ENCODE data around the gene CDC14A. TPM values are rescaled to one million over a fixed set of nuclear protein-coding genes. Genes with fewer than 3 reads are reported as not detected.

Gene CDC14A
- total RNA-seq, 2 experiments from 2014 or later, result 4.9 to 7.2 TPM

DNA sequence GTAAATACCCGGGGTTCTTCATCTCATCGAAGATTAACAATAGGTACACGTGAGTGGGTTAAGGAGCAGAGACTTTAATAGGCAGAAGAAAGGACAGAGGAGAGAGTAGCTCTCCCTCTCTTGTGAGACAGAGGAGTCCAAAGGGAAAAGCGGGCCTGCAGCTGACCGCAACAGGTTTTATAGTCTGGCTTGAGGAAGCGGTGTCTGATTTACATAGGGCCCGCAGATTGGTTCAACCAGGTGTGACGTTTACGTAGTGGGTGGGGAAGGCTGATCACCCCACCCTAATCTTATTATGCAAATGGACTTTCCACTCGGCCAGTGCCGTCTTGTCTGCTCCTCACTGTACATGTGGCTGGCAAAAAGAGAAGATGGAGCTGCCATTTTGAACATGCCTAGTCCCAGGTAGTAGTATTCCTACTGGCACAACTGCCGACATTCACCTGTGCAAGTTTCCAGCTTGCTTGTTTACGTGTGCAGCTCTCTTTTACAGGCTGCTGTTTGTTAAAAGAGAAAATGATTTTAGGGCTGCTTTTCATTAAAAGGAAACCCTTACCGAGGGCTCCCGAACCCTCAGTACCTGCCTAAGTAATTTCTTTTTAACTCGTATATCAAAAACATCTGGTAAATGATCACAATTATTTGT lies 10.6 kb downstream of the CDC14A start:
- Histone ChIP-seq H3K36me3 (ENCODE audit: insufficient read depth, low read length) (no peaks in the 10 kb centered on the region), H2AFZ (ENCODE audit: low read length) (no peak overlapping the region), H3K79me2 (ENCODE audit: insufficient read depth, low read depth, low read length) (no peaks in the 10 kb centered on the region), H3K27ac (ENCODE audit: low read depth, low read length, poor library complexity, severe bottlenecking) (no peak overlapping the region), H4K20me1 (ENCODE audit: insufficient read depth, low read length) (no peaks in the 10 kb centered on the region), H3K9me2 (ENCODE audit: insufficient read depth, low read length) (no peaks in the 10 kb centered on the region), H3K4me1 (ENCODE audit: insufficient read depth, low read length, poor library complexity, severe bottlenecking) (no peaks in the 10 kb centered on the region), H3K4me2 (ENCODE audit: low read length) (no peak overlapping the region), H3K4me3 (ENCODE audit: low read depth, low read length, poor library complexity, severe bottlenecking) (no peak overlapping the region), H3K9me3 (ENCODE audit: low read length) (no peaks in the 10 kb centered on the region)
- no TSS peak for BruUV-seq (replicated peaks)
- ChIA-PET CTCF (ENCODE audit: unreplicated experiment) (no interaction called here), POLR2A (interaction anchor here (0.6 to 1.1 kb wide), 4 partner anchors 9 to 107 kb away, joined by 3 to 4 read pairs (median 3); no protein-coding TSS in a partner anchor)
- TF ChIP-seq, protein P1, sequence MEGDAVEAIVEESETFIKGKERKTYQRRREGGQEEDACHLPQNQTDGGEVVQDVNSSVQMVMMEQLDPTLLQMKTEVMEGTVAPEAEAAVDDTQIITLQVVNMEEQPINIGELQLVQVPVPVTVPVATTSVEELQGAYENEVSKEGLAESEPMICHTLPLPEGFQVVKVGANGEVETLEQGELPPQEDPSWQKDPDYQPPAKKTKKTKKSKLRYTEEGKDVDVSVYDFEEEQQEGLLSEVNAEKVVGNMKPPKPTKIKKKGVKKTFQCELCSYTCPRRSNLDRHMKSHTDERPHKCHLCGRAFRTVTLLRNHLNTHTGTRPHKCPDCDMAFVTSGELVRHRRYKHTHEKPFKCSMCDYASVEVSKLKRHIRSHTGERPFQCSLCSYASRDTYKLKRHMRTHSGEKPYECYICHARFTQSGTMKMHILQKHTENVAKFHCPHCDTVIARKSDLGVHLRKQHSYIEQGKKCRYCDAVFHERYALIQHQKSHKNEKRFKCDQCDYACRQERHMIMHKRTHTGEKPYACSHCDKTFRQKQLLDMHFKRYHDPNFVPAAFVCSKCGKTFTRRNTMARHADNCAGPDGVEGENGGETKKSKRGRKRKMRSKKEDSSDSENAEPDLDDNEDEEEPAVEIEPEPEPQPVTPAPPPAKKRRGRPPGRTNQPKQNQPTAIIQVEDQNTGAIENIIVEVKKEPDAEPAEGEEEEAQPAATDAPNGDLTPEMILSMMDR (conservative IDR thresholded peaks at IDR 0.05; ENCODE audit: low read length), result no peak
- no peak for TF ChIP-seq EZH2phosphoT487 (IDR thresholded peaks at IDR 0.05; ENCODE audit: borderline replicate concordance, low read depth, low read length)
- no peak for DNase-seq (ENCODE audit: low spot score)
- intact Hi-C loops (cut with micrococcal nuclease; ENCODE audit: unreplicated experiment), result no loop called here

DNA sequence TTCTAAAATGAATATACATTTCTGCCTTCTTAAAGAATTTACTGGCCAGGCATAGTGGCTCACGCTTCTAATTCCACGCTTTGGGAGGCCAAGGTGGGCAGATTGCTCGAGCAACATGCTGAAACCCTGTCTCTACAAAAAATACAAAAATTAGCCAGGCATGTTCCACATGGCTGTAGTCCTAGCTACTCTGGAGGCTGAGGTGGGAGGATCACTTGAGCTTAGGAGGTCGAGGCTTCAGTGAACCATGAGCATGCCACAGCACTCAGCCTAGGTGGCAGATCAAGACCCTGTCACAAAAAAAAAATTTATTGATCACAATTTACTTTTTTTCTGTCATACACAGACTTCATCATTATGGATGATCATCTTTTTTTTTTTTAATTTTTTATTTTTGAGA lies 11.5 kb downstream of the CDC14A start:
- CTCF ChIA-PET (ENCODE audit: unreplicated experiment), result no interaction called here
- H3K4me2 ChIP-seq (ENCODE audit: low read length), result no peak overlapping the region
- intact Hi-C loops (cut with micrococcal nuclease; ENCODE audit: unreplicated experiment), result no loop called here
- no peak overlapping the region for H3K4me3 ChIP-seq (ENCODE audit: low read depth, low read length, poor library complexity, severe bottlenecking)
- no peaks in the 10 kb centered on the region for H3K9me3 ChIP-seq (ENCODE audit: low read length)
- H3K36me3 ChIP-seq (ENCODE audit: insufficient read depth, low read length), result no peaks in the 10 kb centered on the region
- H2AFZ ChIP-seq (ENCODE audit: low read length), result no peak overlapping the region
- H3K79me2 ChIP-seq (ENCODE audit: insufficient read depth, low read depth, low read length), result no peaks in the 10 kb centered on the region
- H4K20me1 ChIP-seq (ENCODE audit: insufficient read depth, low read length), result no peaks in the 10 kb centered on the region
- no peak for DNase-seq (ENCODE audit: low spot score)
- POLR2A ChIA-PET, result interaction anchor here (0.6 to 1.1 kb wide), 5 partner anchors 8 to 517 kb away, joined by 3 to 4 read pairs (median 3); no protein-coding TSS in a partner anchor
- TF ChIP-seq, protein P1 (conservative IDR thresholded peaks at IDR 0.05; ENCODE audit: low read length), result no peak
- TF ChIP-seq EZH2phosphoT487 (IDR thresholded peaks at IDR 0.05; ENCODE audit: borderline replicate concordance, low read depth, low read length), result no peak
- no TSS peak for BruUV-seq (replicated peaks)
- no peaks in the 10 kb centered on the region for H3K4me1 ChIP-seq (ENCODE audit: insufficient read depth, low read length, poor library complexity, severe bottlenecking)
- H3K9me2 ChIP-seq (ENCODE audit: insufficient read depth, low read length), result no peaks in the 10 kb centered on the region
- no peak overlapping the region for H3K27ac ChIP-seq (ENCODE audit: low read depth, low read length, poor library complexity, severe bottlenecking)

DNA sequence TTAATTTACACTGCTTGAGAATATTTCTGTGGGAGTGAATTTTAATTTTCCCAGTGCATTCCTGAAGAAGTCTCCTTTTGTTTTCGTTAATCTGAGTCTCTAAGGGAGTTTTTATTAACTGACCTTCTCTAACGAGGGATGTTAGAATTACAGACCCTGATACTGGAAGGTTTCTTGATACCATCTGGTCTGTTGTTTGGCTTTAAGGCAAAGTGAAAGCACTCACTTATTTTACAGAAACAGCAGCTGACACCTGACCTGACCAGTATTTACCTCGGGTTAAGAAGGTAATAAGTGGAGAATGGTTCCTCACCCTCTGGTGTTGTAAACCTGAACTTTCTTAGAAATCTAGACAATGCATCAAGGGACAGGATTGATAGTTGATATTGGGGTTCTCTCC lies 12.4 kb downstream of the CDC14A start:
- BruUV-seq (replicated peaks), result no TSS peak
- H3K9me2 ChIP-seq (ENCODE audit: insufficient read depth, low read length), result no peaks in the 10 kb centered on the region
- H3K4me3 ChIP-seq (ENCODE audit: low read depth, low read length, poor library complexity, severe bottlenecking), result no peak overlapping the region
- H3K79me2 ChIP-seq (ENCODE audit: insufficient read depth, low read depth, low read length), result no peaks in the 10 kb centered on the region
- TF ChIP-seq EZH2phosphoT487 (IDR thresholded peaks at IDR 0.05; ENCODE audit: borderline replicate concordance, low read depth, low read length), result no peak
- TF ChIP-seq, protein P1 (conservative IDR thresholded peaks at IDR 0.05; ENCODE audit: low read length), result no peak
- no peak overlapping the region for H2AFZ ChIP-seq (ENCODE audit: low read length)
- intact Hi-C loops (cut with micrococcal nuclease; ENCODE audit: unreplicated experiment), result no loop called here
- H3K27ac ChIP-seq (ENCODE audit: low read depth, low read length, poor library complexity, severe bottlenecking), result no peak overlapping the region
- no peaks in the 10 kb centered on the region for H3K4me1 ChIP-seq (ENCODE audit: insufficient read depth, low read length, poor library complexity, severe bottlenecking)
- DNase-seq (ENCODE audit: low spot score), result no peak
- ChIA-PET CTCF (ENCODE audit: unreplicated experiment) (no interaction called here), POLR2A (interaction anchor here (0.7 kb wide), 1 partner anchor 9 kb away, joined by 3 read pairs; no protein-coding TSS in a partner anchor)
- no peaks in the 10 kb centered on the region for H4K20me1 ChIP-seq (ENCODE audit: insufficient read depth, low read length)
- no peak overlapping the region for H3K4me2 ChIP-seq (ENCODE audit: low read length)
- no peaks in the 10 kb centered on the region for H3K36me3 ChIP-seq (ENCODE audit: insufficient read depth, low read length)
- H3K9me3 ChIP-seq (ENCODE audit: low read length), result no peaks in the 10 kb centered on the region
